Calu3 (cell line): ENCODE results near the gene SERPINB5. TPM values are rescaled to one million over a fixed set of nuclear protein-coding genes. Genes with fewer than 3 reads are reported as not detected.

Source experiments
- BruUV-seq: library from RNA; stranded (reverse); fragments of 400-500 nt; replicated peaks from 2 replicates; lab custom pipeline; 2021; lab: Mats Ljungman, UMichigan
- CTCF ChIA-PET: fragments of 300-600 bp; sonication (Branson Sonifier 250); formaldehyde crosslinking; loops from one replicate; lab custom pipeline; 2022; ENCODE audit warnings: antibody characterized with exemption; lab: Charles Lee
- DNase-seq: peaks from one replicate; pipeline ENCODE4 v3.0.0; 2022
- H3K27ac Mint-ChIP-seq: one replicate; pipeline ENCODE4 v1.8.0; 2022; ENCODE audit warnings: mixed read lengths; ENCODE audit not compliant: unreplicated experiment
- H3K27me3 Mint-ChIP-seq: one replicate; pipeline ENCODE4 v1.8.0; 2022; ENCODE audit warnings: mixed read lengths; ENCODE audit not compliant: unreplicated experiment
- H3K36me3 Mint-ChIP-seq: one replicate; pipeline ENCODE4 v1.8.0; 2022; ENCODE audit warnings: mild to moderate bottlenecking, moderate library complexity, mixed read lengths; ENCODE audit not compliant: insufficient read depth, unreplicated experiment
- H3K4me1 Mint-ChIP-seq: one replicate; pipeline ENCODE4 v1.8.0; 2022; ENCODE audit warnings: mild to moderate bottlenecking, low read depth, mixed read lengths; ENCODE audit not compliant: unreplicated experiment
- H3K4me3 Mint-ChIP-seq: one replicate; pipeline ENCODE4 v1.8.0; 2022; ENCODE audit warnings: mild to moderate bottlenecking, low read depth, moderate library complexity, mixed read lengths; ENCODE audit not compliant: unreplicated experiment
- H3K9me3 Mint-ChIP-seq: one replicate; pipeline ENCODE4 v1.8.0; 2022; ENCODE audit warnings: low read depth, mixed read lengths; ENCODE audit not compliant: unreplicated experiment
- CTCF ChIP-seq: fragments of 200-600 bp; IDR thresholded peaks from one replicate; pipeline ENCODE4 v1.8.0; 2022; ENCODE audit warnings: antibody characterized with exemption; ENCODE audit not compliant: unreplicated experiment
- intact Hi-C: fragments of 100-400 bp; cut with micrococcal nuclease; formaldehyde crosslinking; loops from one replicate; pipeline ENCODE4 v1.10.0; 2022; ENCODE audit not compliant: unreplicated experiment
- total RNA-seq: library from RNA; stranded (reverse); gene quantifications from 2 replicates; pipeline ENCODE4 v1.2.3, GENCODE V29; 2022

Gene SERPINB5
- total RNA-seq, 1 experiment from 2014 or later, result 34.0 TPM

- H3K27ac Mint-ChIP-seq, result no peak overlapping the region
- TF ChIP-seq CTCF, result no peak
- CTCF ChIA-PET, result no interaction called here
- no peaks in the 10 kb centered on the region for H3K27me3 Mint-ChIP-seq
- no peaks in the 10 kb centered on the region for H3K9me3 Mint-ChIP-seq
- intact Hi-C loops, result no loop called here
- no peak overlapping the region for H3K4me3 Mint-ChIP-seq
- DNase-seq, result no peak
- H3K4me1 Mint-ChIP-seq, result peaks cover 31% of the 10 kb centered on the region
- H3K36me3 Mint-ChIP-seq, result peaks cover 18% of the 10 kb centered on the region
- BruUV-seq, result no TSS peak
Observed at GRCh38 chr18:63480476-63480875, 3.7 kb downstream of the SERPINB5 start.

DNA sequence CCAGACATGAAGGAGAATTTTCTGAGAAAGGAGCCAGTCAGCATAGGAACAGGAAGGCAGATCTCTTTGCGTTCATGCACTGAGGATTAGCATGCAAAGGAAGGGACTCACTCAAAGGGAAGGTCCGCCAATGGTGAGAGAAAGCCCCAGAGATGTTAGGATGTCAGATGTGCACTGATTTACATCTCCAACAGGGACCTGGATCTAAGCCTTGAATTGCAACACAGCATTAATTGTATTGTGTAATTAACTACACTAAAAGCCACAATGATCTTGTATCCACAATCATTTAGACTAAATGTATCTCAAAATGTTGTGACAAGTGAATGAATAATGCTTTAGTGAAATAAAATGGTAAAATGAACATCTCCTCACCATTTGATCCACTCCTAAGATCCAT is 4.2 kb downstream of the SERPINB5 start:
- Mint-ChIP-seq H3K4me1 (peaks cover 31% of the 10 kb centered on the region), H3K9me3 (no peaks in the 10 kb centered on the region), H3K4me3 (no peak overlapping the region), H3K27ac (no peak overlapping the region), H3K36me3 (peaks cover 18% of the 10 kb centered on the region), H3K27me3 (no peaks in the 10 kb centered on the region)
- TF ChIP-seq CTCF, result no peak
- DNase-seq, result no peak
- intact Hi-C loops, result no loop called here
- no TSS peak for BruUV-seq
- CTCF ChIA-PET, result no interaction called here

- Mint-ChIP-seq H3K9me3 (no peaks in the 10 kb centered on the region), H3K27ac (no peak overlapping the region), H3K4me3 (no peak overlapping the region), H3K36me3 (peaks cover 16% of the 10 kb centered on the region), H3K4me1 (no peaks in the 10 kb centered on the region), H3K27me3 (no peaks in the 10 kb centered on the region)
- CTCF ChIA-PET, result no interaction called here
- BruUV-seq, result no TSS peak
- DNase-seq, result no peak
- no peak for TF ChIP-seq CTCF
- intact Hi-C loops, result no loop called here
Observed at GRCh38 chr18:63487676-63488075, 10.9 kb downstream of the SERPINB5 start.

DNA sequence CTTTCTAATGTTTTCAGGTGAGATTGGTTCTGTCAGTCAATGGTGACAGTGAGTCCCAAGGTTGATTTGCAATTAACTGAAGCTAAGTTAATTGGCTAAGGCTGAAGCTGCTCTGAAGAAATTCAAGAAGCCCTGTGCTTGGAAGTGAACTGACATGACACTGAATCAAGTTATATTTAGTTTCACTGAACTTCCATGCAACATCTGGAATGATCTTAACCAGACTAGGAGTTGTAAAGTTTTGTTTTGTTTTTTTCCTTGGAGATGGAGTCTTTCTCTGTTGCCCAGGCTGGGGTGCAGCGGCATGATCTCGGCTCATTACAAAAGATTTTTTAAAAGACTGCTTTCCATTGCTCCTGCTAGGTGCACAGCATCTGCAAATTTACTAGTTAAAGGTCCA is 11.4 kb downstream of the SERPINB5 start:
- H3K27ac Mint-ChIP-seq, result no peak overlapping the region
- no peak for DNase-seq
- BruUV-seq, result no TSS peak
- TF ChIP-seq CTCF, result no peak
- peaks cover 16% of the 10 kb centered on the region for H3K36me3 Mint-ChIP-seq
- no peaks in the 10 kb centered on the region for H3K9me3 Mint-ChIP-seq
- H3K4me1 Mint-ChIP-seq, result no peaks in the 10 kb centered on the region
- intact Hi-C loops, result no loop called here
- CTCF ChIA-PET, result no interaction called here
- H3K4me3 Mint-ChIP-seq, result no peak overlapping the region
- H3K27me3 Mint-ChIP-seq, result no peaks in the 10 kb centered on the region
